CMK (cell line): ENCODE data around the gene ANXA10.
"Not testable (repeated sequence)": the region's sequence is repeated elsewhere in the genome, so short reads cannot be mapped to it uniquely, and the experiment has no call there.

ENCODE experiments used
- DNase-seq: peaks from one replicate; pipeline ENCODE4 v3.0.0-alpha.2; 2010; ENCODE audit warnings: low read depth

Gene ANXA10

GRCh38 chr4:168118116-168118655 lies 25.8 kb downstream of the ANXA10 start:
- no peak for DNase-seq

- DNase-seq = no peak
Measured at GRCh38 chr4:168119100-168119499, 26.8 kb downstream of the ANXA10 start.

GRCh38 chr4:168119890-168120289 lies 27.6 kb downstream of the ANXA10 start:
- no peak for DNase-seq

GRCh38 chr4:168120811-168121210 lies 28.5 kb downstream of the ANXA10 start:
- DNase-seq = no peak

GRCh38 chr4:168124008-168124641 lies 31.8 kb downstream of the ANXA10 start:
- DNase-seq = no peak

GRCh38 chr4:168126952-168127351 lies 34.6 kb downstream of the ANXA10 start:
- DNase-seq = no peak

- no peak for DNase-seq
Measured at GRCh38 chr4:168128601-168129000, 36.3 kb downstream of the ANXA10 start.

- DNase-seq = no peak
Measured at GRCh38 chr4:168129046-168129772, 36.9 kb downstream of the ANXA10 start.

GRCh38 chr4:168129802-168130201 lies 37.5 kb downstream of the ANXA10 start:
- DNase-seq = no peak

GRCh38 chr4:168131196-168131595 lies 38.9 kb downstream of the ANXA10 start:
- DNase-seq = no peak

GRCh38 chr4:168134651-168135050 lies 42.3 kb downstream of the ANXA10 start:
- no peak for DNase-seq

GRCh38 chr4:168135860-168136259 lies 43.5 kb downstream of the ANXA10 start:
- DNase-seq = not testable (repeated sequence)

- not testable (repeated sequence) for DNase-seq
Measured at GRCh38 chr4:168137695-168138094, 45.4 kb downstream of the ANXA10 start.

GRCh38 chr4:168138143-168138542 lies 45.8 kb downstream of the ANXA10 start:
- DNase-seq = no peak

GRCh38 chr4:168139336-168139735 lies 47.0 kb downstream of the ANXA10 start:
- no peak for DNase-seq

- no peak for DNase-seq
Measured at GRCh38 chr4:168141733-168142132, 49.4 kb downstream of the ANXA10 start.

- no peak for DNase-seq
Measured at GRCh38 chr4:168143601-168144000, 51.3 kb downstream of the ANXA10 start.

GRCh38 chr4:168150420-168151050 lies 58.2 kb downstream of the ANXA10 start:
- DNase-seq = no peak

- no peak for DNase-seq
Measured at GRCh38 chr4:168151327-168151726, 59.0 kb downstream of the ANXA10 start.

- no peak for DNase-seq
Measured at GRCh38 chr4:168152837-168153500, 60.6 kb downstream of the ANXA10 start.

GRCh38 chr4:168153596-168154440 lies 61.5 kb downstream of the ANXA10 start:
- peak; percentile 33 for DNase-seq
